ENCODE data around the gene SRF.

- TF ChIP-seq CTCF (IDR thresholded peaks at IDR 0.05; ENCODE audit: low read depth, low read length, missing input control) (no peak), REST (IDR thresholded peaks at IDR 0.05) (no peak), YY1 (IDR thresholded peaks at IDR 0.05) (no peak), MAX (IDR thresholded peaks at IDR 0.05) (no peak), EGR1 (IDR thresholded peaks at IDR 0.05; ENCODE audit: low read depth in 2 of 2) (no peak)
Observed at GRCh38 chr6:43149265-43149664, 21.8 kb upstream of the SRF start.

Data from liver (tissue), 3 donors.